ENCODE measurements around the gene PRKCE. TPM values are rescaled to one million over a fixed set of nuclear protein-coding genes. Genes with fewer than 3 reads are reported as not detected.

Gene PRKCE
- total and polyA plus RNA-seq, 11 donors, result 4.1 to 22.3 (median 16.2) TPM

DNA sequence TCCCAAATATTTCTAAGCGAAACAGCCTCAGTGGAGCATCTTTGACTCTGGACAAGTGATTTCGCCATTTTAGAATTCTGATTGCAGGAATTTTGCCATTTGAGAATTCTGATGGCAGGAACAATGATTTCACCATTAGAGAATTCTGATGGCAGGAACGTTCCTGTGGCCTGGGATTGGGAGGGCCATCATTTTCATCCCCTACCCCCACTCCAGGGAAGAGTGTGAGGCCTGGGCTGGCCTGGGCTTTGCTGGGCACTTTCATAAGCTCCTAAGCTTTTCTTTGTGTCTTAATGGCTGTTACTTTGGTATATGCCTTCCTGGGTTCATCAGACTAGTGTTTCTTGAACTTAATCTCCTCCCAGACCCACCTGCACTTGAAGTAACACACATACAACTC is 516.4 kb downstream of the PRKCE start:
- no peak overlapping the region for H3K27ac ChIP-seq
- ATAC-seq (no peak), DNase-seq (no peak)
- no peaks in the 10 kb centered on the region for H3K9me3 ChIP-seq
- no peaks in the 10 kb centered on the region for H3K27me3 ChIP-seq
- no peak overlapping the region for H3K4me3 ChIP-seq
- TF ChIP-seq POLR2A (IDR thresholded peaks at IDR 0.05), result no peak
- TF ChIP-seq CTCF (IDR thresholded peaks at IDR 0.05), result no peak
- H3K36me3 ChIP-seq, result no peaks in the 10 kb centered on the region
- WGBS, 4 donors, result 88 to 94% (median 92%) methylated on average over 3 of the region's 3 CpGs
- intact Hi-C loops (cut with DNase I), result loop anchor here in 2 of 10 donors (5.0 kb wide), 2 partner anchors 41 to 46 kb away; no protein-coding TSS in a partner anchor
- peaks cover 5 to 36% (median 20%) of the 10 kb centered on the region in 12 donors for H3K4me1 ChIP-seq

GRCh38 chr2:46169467-46169866 is 518.0 kb downstream of the PRKCE start:
- no peaks in the 10 kb centered on the region for H3K36me3 ChIP-seq
- DNase-seq (no peak), ATAC-seq (no peak)
- H3K4me3 ChIP-seq, result no peak overlapping the region
- TF ChIP-seq POLR2A (IDR thresholded peaks at IDR 0.05) (no peak), CTCF (IDR thresholded peaks at IDR 0.05) (no peak)
- no peak overlapping the region for H3K27ac ChIP-seq
- 79 to 93% (median 86%) methylated on average over 5 to 6 of the region's 6 CpGs for WGBS, 4 donors
- intact Hi-C loops (cut with DNase I), result loop anchor here in 2 of 10 donors (5.0 kb wide), 2 partner anchors 42 to 47 kb away; no protein-coding TSS in a partner anchor
- no peaks in the 10 kb centered on the region for H3K9me3 ChIP-seq
- peaks cover under 1 to 27% (median 12%) of the 10 kb centered on the region in 12 donors for H3K4me1 ChIP-seq
- H3K27me3 ChIP-seq, result no peaks in the 10 kb centered on the region

DNA sequence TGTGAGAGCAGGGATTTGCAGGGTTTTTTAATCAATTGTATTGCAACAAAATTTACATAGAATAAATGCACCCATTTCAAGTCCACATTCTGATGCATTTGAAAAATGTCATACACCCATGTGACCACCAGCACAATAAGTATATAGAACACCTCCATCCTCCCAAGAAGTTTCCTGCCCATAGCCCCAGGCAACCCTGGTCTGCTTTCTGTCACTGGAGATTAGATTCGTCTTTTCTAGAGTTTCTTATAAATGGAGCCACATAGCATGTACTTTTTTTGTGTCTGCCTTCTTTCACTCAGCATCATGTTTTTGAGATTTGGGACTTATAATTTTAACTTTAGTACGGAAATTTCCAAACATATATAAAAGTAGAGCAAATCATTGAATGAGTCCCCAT is 518.6 kb downstream of the PRKCE start:
- Histone ChIP-seq H3K4me3 (no peak overlapping the region), H3K4me1 (peaks cover 0 to 28% (median 9%) of the 10 kb centered on the region in 12 donors), H3K36me3 (no peaks in the 10 kb centered on the region), H3K9me3 (no peaks in the 10 kb centered on the region), H3K27me3 (no peaks in the 10 kb centered on the region), H3K27ac (no peak overlapping the region)
- ATAC-seq (no peak), DNase-seq (no peak)
- intact Hi-C loops (cut with DNase I), result no loop called here
- TF ChIP-seq POLR2A (IDR thresholded peaks at IDR 0.05) (no peak), CTCF (IDR thresholded peaks at IDR 0.05) (no peak)
- WGBS, 4 donors, result 42 to 56% (median 44%) methylated on average over 2 of the region's 2 CpGs

- Histone ChIP-seq H3K27me3 (no peaks in the 10 kb centered on the region), H3K4me3 (no peak overlapping the region), H3K4me1 (peaks cover 0 to 22% (median 5%) of the 10 kb centered on the region in 12 donors), H3K36me3 (no peaks in the 10 kb centered on the region), H3K9me3 (no peaks in the 10 kb centered on the region), H3K27ac (peak overlapping the region in 3 of 12 donors; percentile 11 to 59 (median 19))
- 76 to 88% (median 80%) methylated on average over 9 of the region's 9 CpGs for WGBS, 4 donors
- no peak for ATAC-seq
- intact Hi-C loops (cut with DNase I), result no loop called here
- no peak for DNase-seq
- TF ChIP-seq POLR2A (IDR thresholded peaks at IDR 0.05) (no peak), CTCF (IDR thresholded peaks at IDR 0.05) (no peak)
These were observed 519.3 kb downstream of the PRKCE start for GRCh38 chr2:46170611-46171350.
